CD4-positive, alpha-beta T cell treated with Interleukin-4 for 1 hour (primary cell): ENCODE data around the gene NAA20.

Experiments
- DNase-seq, 2 donors: peaks; one replicate each; pipeline ENCODE4 v3.0.0-alpha.2; 2020 to 2022

NAA20 gene, protein sequence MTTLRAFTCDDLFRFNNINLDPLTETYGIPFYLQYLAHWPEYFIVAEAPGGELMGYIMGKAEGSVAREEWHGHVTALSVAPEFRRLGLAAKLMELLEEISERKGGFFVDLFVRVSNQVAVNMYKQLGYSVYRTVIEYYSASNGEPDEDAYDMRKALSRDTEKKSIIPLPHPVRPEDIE

GRCh38 chr20:20017001-20017843, at the start of gene NAA20:
Gene NAA20 (plus strand): TSS chr20:20017362. CDS start chr20:20017397, 35 bp downstream.
- peak; percentile 90 to 91 for DNase-seq

DNA sequence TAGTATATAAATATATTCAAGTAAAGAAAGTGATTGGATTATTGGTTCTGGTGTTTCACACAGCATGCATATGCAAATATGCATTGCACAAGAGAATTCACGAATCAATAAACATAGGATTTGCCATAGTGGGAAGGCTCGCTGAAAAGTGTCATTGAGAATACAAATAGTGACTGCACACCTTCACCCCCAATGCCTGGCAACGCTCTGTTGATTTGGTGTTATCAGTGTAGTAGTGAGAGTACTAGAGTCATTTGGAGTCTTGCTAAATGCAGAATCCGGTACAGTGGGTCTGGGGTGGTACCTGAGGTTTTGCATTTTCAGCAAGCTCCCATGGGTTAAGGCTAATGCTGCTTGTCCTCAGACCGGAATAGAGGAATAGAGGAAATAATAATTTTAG, 49.7 kb upstream of the NAA20 start:
- DNase-seq, result no peak

DNA sequence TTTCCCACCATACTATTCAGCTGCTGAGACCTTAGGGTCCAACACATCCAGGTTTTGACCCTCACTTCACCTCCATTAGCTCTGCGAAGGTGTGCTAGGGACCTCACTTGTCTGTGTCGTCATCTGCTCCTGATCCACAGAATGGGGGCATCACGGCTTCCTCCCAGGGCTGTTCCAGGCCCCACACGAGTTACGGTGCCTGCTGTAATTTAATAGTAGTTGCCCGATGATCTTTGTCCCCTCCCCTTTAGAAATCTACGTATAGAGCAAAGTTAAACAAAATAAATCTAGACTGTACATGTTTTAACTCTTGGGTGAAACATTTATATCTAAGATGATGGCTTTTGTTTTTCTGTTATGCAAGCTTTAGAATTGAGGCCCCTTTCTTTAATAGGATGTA, 49.1 kb upstream of the NAA20 start:
- no peak for DNase-seq

GRCh38 chr20:19968466-19969073, 48.6 kb upstream of the NAA20 start:
- DNase-seq, result peak in 1 of 2 donors; percentile 50

DNA sequence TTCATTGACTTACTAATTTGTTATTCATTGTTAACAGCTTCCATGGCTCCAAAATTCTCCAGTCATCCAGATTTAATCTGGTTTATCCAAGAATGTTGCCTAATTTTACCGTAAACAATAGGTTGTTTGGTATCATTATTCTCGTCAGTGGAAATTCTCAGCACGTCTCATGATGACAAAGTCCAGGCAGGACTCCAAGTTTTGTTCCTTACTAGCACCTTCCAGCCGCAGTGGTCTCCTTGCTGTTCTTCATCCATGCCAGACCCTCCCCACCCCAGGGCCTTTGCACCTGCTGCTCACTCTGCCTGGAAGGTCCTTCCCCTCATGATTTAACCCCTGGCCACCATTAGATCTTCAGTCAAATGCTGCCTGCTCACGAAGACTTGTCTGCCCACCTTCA, 48.1 kb upstream of the NAA20 start:
- DNase-seq, result no peak

- no peak for DNase-seq
These were observed 47.5 kb upstream of the NAA20 start for GRCh38 chr20:19969507-19970255.

GRCh38 chr20:19970256-19970765, 46.9 kb upstream of the NAA20 start:
- no peak for DNase-seq

GRCh38 chr20:19971116-19971515, 46.0 kb upstream of the NAA20 start:
- no peak for DNase-seq

DNA sequence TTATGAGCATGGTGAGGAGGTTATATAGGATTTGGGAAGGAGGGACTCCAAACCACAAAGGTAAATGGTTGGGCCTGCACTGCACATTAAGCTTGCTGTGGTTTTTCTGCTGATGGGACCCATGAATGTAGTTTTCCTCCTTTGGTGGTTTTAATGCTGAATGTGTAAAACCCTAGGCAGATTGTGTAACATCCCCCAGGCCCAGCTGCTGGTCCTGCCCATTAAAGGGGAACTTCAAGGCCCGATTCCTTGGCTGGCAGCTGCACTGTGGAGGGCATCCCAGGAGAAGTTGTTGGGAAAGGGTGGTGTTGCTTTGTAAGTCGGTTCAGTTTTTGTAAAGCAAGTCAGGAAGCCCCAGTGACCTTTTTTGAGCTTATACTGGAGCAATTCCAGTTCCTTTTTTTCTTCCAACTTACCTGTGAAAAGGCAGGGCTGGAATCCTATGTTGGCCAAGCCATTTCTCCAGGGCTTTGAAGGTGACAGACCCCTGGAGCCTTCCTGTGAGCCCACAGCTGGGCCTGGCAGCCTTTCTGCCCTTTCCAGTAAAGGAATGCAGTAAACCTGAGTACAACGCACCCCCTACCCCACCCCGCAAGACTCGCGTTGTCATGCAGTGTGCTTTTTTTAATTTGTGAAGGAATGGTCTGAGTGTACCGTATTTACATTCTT, 43.1 kb upstream of the NAA20 start:
- peak in 1 of 2 donors; percentile 41 for DNase-seq

DNA sequence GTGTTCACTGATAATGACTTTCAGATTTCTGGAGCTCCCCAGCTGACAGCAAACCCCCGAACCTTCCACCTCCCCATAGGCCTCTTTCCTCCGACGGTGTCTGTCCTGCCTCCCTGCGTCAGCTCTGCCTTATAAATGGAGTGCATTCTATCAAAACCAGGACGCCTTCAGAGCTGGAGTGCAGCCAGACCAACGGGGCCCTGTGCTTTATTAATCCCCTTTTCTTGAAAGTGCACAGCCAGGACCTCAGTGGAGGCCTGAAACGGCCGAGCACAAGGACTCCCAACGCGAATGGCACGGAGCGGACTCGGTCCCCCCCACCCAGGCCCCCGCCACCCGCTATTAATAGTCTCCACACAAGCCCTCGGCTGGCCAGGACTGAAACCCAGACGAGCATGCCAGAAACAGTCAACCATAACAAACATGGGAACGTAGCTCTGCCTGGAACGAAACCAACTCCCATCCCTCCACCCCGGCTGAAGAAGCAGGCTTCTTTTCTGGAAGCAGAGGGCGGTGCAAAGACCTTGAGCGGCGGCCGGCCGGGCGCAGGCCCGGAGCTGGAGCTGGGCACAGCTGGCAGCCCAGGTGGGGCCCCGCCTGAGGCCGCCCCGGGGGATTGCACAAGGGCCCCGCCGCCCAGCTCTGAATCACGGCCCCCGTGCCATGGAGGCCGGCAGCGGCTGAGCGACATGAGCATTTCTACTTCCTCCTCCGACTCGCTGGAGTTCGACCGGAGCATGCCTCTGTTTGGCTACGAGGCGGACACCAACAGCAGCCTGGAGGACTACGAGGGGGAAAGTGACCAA, 42.3 kb upstream of the NAA20 start:
- peak in 1 of 2 donors; percentile 59 for DNase-seq

GRCh38 chr20:19975436-19975799, 41.7 kb upstream of the NAA20 start:
- no peak for DNase-seq

- no peak for DNase-seq
These were observed 41.3 kb upstream of the NAA20 start for GRCh38 chr20:19975901-19976300.

- DNase-seq, result peak in 1 of 2 donors; percentile 17
These were observed 40.4 kb upstream of the NAA20 start for GRCh38 chr20:19976595-19977372.

DNA sequence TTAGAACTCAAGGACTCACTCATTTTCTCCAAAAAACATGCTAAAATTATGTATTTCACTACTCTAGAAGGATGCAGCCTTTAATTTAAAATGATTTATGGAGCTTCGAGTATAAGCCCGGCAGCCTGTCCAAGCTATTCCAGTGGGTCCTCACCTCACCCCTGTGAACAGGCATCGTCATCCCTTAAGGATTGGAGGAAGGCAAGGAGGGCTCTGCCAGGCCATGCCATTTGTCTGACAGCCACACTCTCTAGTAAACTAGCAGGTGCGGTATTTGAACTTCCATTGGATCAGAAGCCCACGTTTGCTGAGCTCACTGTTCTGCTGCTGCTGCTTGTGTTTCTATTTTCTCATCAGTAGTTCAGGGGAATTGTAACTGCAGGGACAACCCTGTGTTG, 39.8 kb upstream of the NAA20 start:
- DNase-seq, result no peak

DNA sequence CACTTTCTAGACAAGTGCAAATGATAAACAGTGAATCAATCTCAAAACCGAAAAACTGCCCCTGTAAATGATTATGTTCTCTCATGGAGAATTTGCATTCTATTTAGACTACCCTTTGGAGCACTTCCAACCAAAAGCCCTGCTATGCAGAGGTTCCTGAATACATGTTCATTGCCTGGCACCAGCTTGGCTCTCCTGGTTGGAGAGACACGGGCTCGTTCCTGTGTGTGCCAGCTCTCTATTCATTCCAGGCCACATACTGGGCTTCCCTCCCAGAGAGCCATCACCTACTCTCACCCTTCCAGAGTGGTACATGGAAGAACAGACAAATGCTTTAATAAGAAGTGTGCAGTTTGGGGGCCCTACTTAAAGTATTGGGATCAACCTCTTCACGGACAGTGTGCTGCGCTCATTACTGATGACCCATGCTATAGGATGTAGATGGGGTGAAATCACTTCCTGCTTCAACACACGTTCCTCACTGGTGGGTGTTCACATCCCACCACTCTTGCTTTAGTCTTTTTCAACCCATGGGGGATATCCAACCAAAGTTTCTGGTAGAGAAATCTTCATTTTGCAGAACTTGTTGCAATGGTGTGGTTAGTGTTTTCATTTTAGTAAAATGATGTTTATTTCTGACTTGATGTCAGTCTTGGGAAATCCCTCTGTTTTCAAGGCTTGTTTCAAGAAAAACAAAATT, 38.5 kb upstream of the NAA20 start:
- no peak for DNase-seq

GRCh38 chr20:19981031-19981451, 36.1 kb upstream of the NAA20 start:
- no peak for DNase-seq

DNA sequence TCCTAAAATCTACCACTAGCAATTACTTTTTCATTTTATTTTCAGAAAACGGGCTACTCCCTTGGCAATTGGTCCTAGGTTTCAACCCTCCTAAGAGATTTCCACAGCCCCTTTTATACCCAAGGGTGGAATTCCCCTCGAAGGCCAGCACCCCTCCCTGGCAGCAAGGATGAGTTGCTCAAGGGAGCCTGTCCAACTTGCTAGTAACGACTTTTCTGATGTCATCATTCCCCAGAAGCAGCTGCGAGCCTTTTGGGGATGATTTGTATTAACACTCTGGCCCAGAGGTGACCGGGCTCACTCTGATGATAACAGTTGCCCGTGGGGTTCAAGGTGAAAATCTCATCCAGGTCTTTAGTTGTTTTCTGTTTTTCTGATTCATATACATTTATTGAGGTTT, 30.7 kb upstream of the NAA20 start:
- DNase-seq, result peak in 1 of 2 donors; percentile 32

DNA sequence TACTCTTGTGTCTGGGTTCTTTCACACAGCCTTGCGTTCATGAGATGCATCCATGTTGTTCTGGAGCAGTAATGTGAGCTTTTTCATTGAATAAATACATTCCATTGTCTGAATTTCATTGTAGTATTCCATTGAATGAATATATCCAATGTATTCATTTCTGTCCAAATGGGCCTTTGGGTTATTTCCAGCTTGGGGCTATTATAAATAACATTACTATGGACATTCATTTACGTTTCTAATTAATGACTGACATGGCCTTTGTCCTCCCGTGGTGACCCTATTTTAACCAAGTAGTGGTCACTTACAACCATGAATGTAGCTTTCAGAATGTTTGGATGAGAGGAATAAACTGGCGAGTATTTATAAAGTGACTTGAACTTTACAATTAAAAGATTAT, 30.1 kb upstream of the NAA20 start:
- no peak for DNase-seq

- no peak for DNase-seq
These were observed 26.3 kb upstream of the NAA20 start for GRCh38 chr20:19990850-19991249.

DNA sequence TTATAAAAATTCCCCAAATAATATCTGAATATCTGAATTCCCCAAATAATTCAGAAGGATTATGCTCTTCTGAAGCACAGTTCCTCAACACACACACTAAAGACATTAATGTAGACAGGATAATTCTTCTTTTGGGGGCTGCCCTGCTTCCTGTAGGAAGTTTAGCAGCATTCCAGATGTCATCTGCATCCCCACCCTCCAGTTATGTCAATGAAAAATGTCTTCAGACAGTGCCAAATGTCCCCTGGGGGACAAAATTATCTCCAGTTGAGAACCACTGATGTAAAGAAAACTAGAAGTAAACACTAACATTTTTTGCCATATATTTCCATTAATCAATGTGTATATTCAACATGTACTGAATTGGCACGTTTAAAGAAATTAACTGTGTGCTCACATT, 25.9 kb upstream of the NAA20 start:
- no peak for DNase-seq
